OCI-LY7 (cell line): Measurements from ENCODE around the gene MEIS2. TPM values are rescaled to one million over a fixed set of nuclear protein-coding genes. Genes with fewer than 3 reads are reported as not detected.

Experiments
- BruUV-seq: library from RNA; stranded (reverse); fragments of 400-500 nt; replicated peaks from 2 replicates; lab custom pipeline; 2021; lab: Mats Ljungman, UMichigan
- CTCF ChIA-PET: fragments of 300-600 bp; sonication (Branson Sonifier 250); formaldehyde crosslinking; loops from one replicate; lab custom pipeline; 2022; ENCODE audit warnings: antibody characterized with exemption; ENCODE audit not compliant: unreplicated experiment; lab: Charles Lee
- POLR2A ChIA-PET: fragments of 300-600 bp; sonication (Branson Sonifier 250); formaldehyde crosslinking; loops from one replicate; lab custom pipeline; 2022; ENCODE audit warnings: antibody characterized with exemption; lab: Charles Lee
- DNase-seq: peaks from one replicate; pipeline ENCODE4 v3.0.0-alpha.2; 2015; ENCODE audit warnings: low spot score
- H2AFZ ChIP-seq: fragments of 200-600 bp; sonication (generic), shearing (Covaris generic); 2 replicates; pipeline ENCODE4 v1.6.1; 2014; ENCODE audit warnings: mild to moderate bottlenecking, antibody characterized with exemption, low read length, moderate library complexity
- H3K27ac ChIP-seq: fragments of 200-600 bp; sonication (generic); 2 replicates; pipeline ENCODE4 v1.5.1; 2014; ENCODE audit warnings: mixed run types, low read depth, mild to moderate bottlenecking, moderate library complexity, low read length, inconsistent platforms; ENCODE audit not compliant: poor library complexity, severe bottlenecking
- H3K36me3 ChIP-seq: fragments of 200-600 bp; sonication (generic); 2 replicates; pipeline ENCODE4 v1.6.1; 2014; ENCODE audit warnings: mild to moderate bottlenecking, antibody characterized with exemption, low read length, moderate library complexity, mixed read lengths; ENCODE audit not compliant: insufficient read depth
- H3K4me1 ChIP-seq: fragments of 200-600 bp; sonication (generic); 2 replicates; pipeline ENCODE4 v1.5.1; 2014; ENCODE audit warnings: mild to moderate bottlenecking, low read length; ENCODE audit not compliant: insufficient read depth, poor library complexity, severe bottlenecking
- H3K4me2 ChIP-seq: fragments of 200-600 bp; sonication (generic); 2 replicates; pipeline ENCODE4 v1.6.1; 2014; ENCODE audit warnings: mild to moderate bottlenecking, low read length
- H3K4me3 ChIP-seq: fragments of 200-600 bp; sonication (generic); 2 replicates; pipeline ENCODE4 v1.5.1; 2014; ENCODE audit warnings: mild to moderate bottlenecking, low read depth, low read length; ENCODE audit not compliant: poor library complexity, severe bottlenecking
- H3K79me2 ChIP-seq: fragments of 200-600 bp; sonication (generic); 2 replicates; pipeline ENCODE4 v1.6.1; 2016; ENCODE audit warnings: low read depth, mild to moderate bottlenecking, low read length, moderate library complexity, mixed read lengths; ENCODE audit not compliant: insufficient read depth
- H3K9me2 ChIP-seq: fragments of 200-600 bp; sonication (generic); 2 replicates; pipeline ENCODE4 v1.6.1; 2016; ENCODE audit warnings: mild to moderate bottlenecking, low read length, mixed read lengths; ENCODE audit not compliant: insufficient read depth
- H3K9me3 ChIP-seq: fragments of 200-600 bp; sonication (generic); 2 replicates; pipeline ENCODE4 v1.6.1; 2014; ENCODE audit warnings: mild to moderate bottlenecking, mixed run types, low read length, mixed read lengths
- H4K20me1 ChIP-seq: fragments of 200-600 bp; sonication (generic); 2 replicates; pipeline ENCODE4 v1.6.1; 2014; ENCODE audit warnings: mild to moderate bottlenecking, antibody characterized with exemption, low read length, moderate library complexity, mixed read lengths; ENCODE audit not compliant: insufficient read depth
- EZH2phosphoT487 ChIP-seq: fragments of 200-600 bp; sonication (generic); IDR thresholded peaks from 2 replicates; pipeline ENCODE4 v1.6.1; 2018; ENCODE audit warnings: low read depth, borderline replicate concordance, mild to moderate bottlenecking, mixed run types, antibody characterized with exemption, low read length, moderate library complexity, mixed read lengths
- intact Hi-C: fragments of 100-400 bp; cut with micrococcal nuclease; formaldehyde crosslinking; loops from one replicate; pipeline ENCODE4 v1.10.0; 2022; ENCODE audit not compliant: unreplicated experiment
- total RNA-seq, 2 experiments: library from RNA; depleted of rRNA in 1 of 2; stranded (reverse); fragments of >200 nt in 1 of 2; shearing (Covaris generic) in 1 of 2; gene quantifications; 2 replicates each; pipeline ENCODE4 v1.2.3, GENCODE V29; 2014 to 2022
- TF ChIP-seq, protein P1 (sequence below): fragments of 200-600 bp; sonication (generic); conservative IDR thresholded peaks from 2 replicates; pipeline ENCODE4 v1.5.1; 2014; ENCODE audit warnings: mild to moderate bottlenecking, antibody characterized with exemption, low read length, moderate library complexity, mixed read lengths

The MEIS2 gene
- total RNA-seq, 2 experiments from 2014 or later: 31.0 to 35.8 TPM

DNA sequence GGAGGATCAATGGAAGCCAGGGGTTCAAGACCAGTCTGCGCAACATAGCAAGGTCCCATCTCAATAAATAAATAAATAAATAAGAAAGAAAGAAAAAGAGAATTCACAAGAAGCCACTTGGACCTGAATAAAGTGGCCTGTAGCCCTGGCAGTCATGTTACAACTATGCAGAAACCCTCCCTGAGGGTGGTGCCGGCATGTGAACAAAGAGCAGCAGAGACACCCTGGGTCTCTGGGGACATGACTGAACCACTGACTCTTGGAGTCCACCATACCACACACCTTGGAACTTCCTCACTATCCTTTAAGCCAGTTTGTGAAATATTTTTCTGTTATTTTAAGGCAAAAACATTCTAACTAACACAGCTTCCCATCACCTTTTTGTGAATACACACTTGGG is 93.0 kb downstream of the MEIS2 start:
- H3K36me3 ChIP-seq: peaks cover 17% of the 10 kb centered on the region
- no peak overlapping the region for H2AFZ ChIP-seq
- H3K4me1 ChIP-seq: no peaks in the 10 kb centered on the region
- no peaks in the 10 kb centered on the region for H4K20me1 ChIP-seq
- no peak overlapping the region for H3K4me3 ChIP-seq
- BruUV-seq: no TSS peak
- intact Hi-C loops: no loop called here
- no peaks in the 10 kb centered on the region for H3K79me2 ChIP-seq
- no peak overlapping the region for H3K4me2 ChIP-seq
- H3K9me3 ChIP-seq: no peaks in the 10 kb centered on the region
- H3K27ac ChIP-seq: no peak overlapping the region
- ChIA-PET POLR2A (interaction anchor here (0.5 to 0.8 kb wide), 3 partner anchors 11 to 16 kb away, joined by 3 to 4 read pairs (median 3); no protein-coding TSS in a partner anchor), CTCF (no interaction called here)
- TF ChIP-seq EZH2phosphoT487: no peak
- TF ChIP-seq, protein P1, sequence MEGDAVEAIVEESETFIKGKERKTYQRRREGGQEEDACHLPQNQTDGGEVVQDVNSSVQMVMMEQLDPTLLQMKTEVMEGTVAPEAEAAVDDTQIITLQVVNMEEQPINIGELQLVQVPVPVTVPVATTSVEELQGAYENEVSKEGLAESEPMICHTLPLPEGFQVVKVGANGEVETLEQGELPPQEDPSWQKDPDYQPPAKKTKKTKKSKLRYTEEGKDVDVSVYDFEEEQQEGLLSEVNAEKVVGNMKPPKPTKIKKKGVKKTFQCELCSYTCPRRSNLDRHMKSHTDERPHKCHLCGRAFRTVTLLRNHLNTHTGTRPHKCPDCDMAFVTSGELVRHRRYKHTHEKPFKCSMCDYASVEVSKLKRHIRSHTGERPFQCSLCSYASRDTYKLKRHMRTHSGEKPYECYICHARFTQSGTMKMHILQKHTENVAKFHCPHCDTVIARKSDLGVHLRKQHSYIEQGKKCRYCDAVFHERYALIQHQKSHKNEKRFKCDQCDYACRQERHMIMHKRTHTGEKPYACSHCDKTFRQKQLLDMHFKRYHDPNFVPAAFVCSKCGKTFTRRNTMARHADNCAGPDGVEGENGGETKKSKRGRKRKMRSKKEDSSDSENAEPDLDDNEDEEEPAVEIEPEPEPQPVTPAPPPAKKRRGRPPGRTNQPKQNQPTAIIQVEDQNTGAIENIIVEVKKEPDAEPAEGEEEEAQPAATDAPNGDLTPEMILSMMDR: no peak
- DNase-seq: no peak
- H3K9me2 ChIP-seq: no peaks in the 10 kb centered on the region

- Histone ChIP-seq H4K20me1 (no peaks in the 10 kb centered on the region), H3K4me1 (no peaks in the 10 kb centered on the region), H3K9me3 (no peaks in the 10 kb centered on the region), H3K4me2 (no peak overlapping the region), H3K79me2 (no peaks in the 10 kb centered on the region), H3K4me3 (no peak overlapping the region), H3K27ac (no peak overlapping the region), H3K9me2 (no peaks in the 10 kb centered on the region), H2AFZ (no peak overlapping the region), H3K36me3 (peaks cover 17% of the 10 kb centered on the region)
- BruUV-seq: no TSS peak
- TF ChIP-seq EZH2phosphoT487: no peak
- TF ChIP-seq, protein P1: no peak
- ChIA-PET CTCF (no interaction called here), POLR2A (no interaction called here)
- no peak for DNase-seq
- intact Hi-C loops: no loop called here
Measured at GRCh38 chr15:37004981-37005735, 95.2 kb downstream of the MEIS2 start.

DNA sequence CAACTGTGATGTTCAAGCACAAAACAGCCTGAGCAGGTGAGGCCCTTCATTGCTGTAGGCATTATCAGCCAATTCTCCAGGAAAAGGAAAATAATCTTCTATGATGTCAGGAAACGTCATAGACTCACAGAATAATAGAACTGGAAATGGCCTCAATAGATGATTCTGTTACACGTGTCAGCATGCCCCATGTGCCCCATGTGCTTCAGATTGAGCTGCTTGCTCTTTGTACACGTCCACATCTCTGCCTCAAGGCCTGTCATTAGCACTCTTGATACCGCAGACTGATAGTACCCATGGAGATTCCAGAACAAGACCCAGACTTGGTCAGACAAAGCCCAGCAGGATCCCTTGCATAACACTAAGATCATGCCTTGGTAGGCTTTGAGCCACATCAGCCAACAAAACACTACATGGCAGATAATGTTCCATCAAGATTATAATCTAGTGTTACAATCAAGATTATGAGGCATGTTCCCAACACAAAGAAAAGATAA is 95.9 kb downstream of the MEIS2 start:
- Histone ChIP-seq H3K4me2 (no peak overlapping the region), H3K4me1 (no peaks in the 10 kb centered on the region), H2AFZ (no peak overlapping the region), H3K4me3 (no peak overlapping the region), H4K20me1 (no peaks in the 10 kb centered on the region), H3K27ac (no peak overlapping the region), H3K9me2 (no peaks in the 10 kb centered on the region), H3K9me3 (no peaks in the 10 kb centered on the region), H3K79me2 (no peaks in the 10 kb centered on the region), H3K36me3 (peaks cover 17% of the 10 kb centered on the region)
- BruUV-seq: no TSS peak
- POLR2A ChIA-PET: interaction anchor here (0.6 kb wide), 1 partner anchor 679 kb away, joined by 5 read pairs; no protein-coding TSS in a partner anchor
- no peak for TF ChIP-seq EZH2phosphoT487
- TF ChIP-seq, protein P1: no peak
- CTCF ChIA-PET: no interaction called here
- DNase-seq: no peak
- intact Hi-C loops: no loop called here
